Liver (tissue), 9 donors: Measurements from ENCODE around the gene TRIM59. TPM values are rescaled to one million over a fixed set of nuclear protein-coding genes. Genes with fewer than 3 reads are reported as not detected.

ENCODE experiments used
- DNase-seq: peaks from one replicate; pipeline ENCODE4 v3.0.0-alpha.2; 2017; ENCODE audit warnings: low spot score
- H3K27ac ChIP-seq, 2 donors: one replicate each; pipeline ENCODE4 v1.7.0; 2013; ENCODE audit warnings: inconsistent platforms in 2 of 2, low read length in 2 of 2, control low read depth in 1 of 2, low read depth in 1 of 2, mild to moderate bottlenecking in 1 of 2
- H3K27me3 ChIP-seq, 4 donors: one replicate each; pipeline versions ENCODE4 v1.6.1 to v1.7.0; 2013; ENCODE audit warnings: low read length in 3 of 4, inconsistent platforms in 1 of 4, mild to moderate bottlenecking in 1 of 4, moderate library complexity in 1 of 4; ENCODE audit not compliant: control insufficient read depth in 4 of 4, insufficient read depth in 4 of 4
- H3K36me3 ChIP-seq, 4 donors: one replicate each; pipeline versions ENCODE4 v1.6.1 to v1.7.0; 2013; ENCODE audit warnings: low read length in 3 of 4, mild to moderate bottlenecking in 3 of 4, low read depth in 1 of 4, moderate library complexity in 1 of 4; ENCODE audit not compliant: control insufficient read depth in 4 of 4, insufficient read depth in 3 of 4
- H3K4me1 ChIP-seq, 4 donors: one replicate each; pipeline versions ENCODE4 v1.6.1 to v1.7.0; 2013; ENCODE audit warnings: low read length in 3 of 4, mild to moderate bottlenecking in 3 of 4, moderate library complexity in 1 of 4; ENCODE audit not compliant: control insufficient read depth in 4 of 4, insufficient read depth in 4 of 4
- H3K4me3 ChIP-seq, 3 donors: one replicate each; pipeline versions ENCODE4 v1.6.1 to v1.7.0; 2013; ENCODE audit warnings: low read length in 3 of 3, control low read depth in 1 of 3, low read depth in 1 of 3, mild to moderate bottlenecking in 1 of 3
- H3K9ac ChIP-seq, 2 donors: one replicate each; pipeline ENCODE4 v1.7.0; 2013; ENCODE audit warnings: low read length in 2 of 2, mild to moderate bottlenecking in 2 of 2, moderate library complexity in 2 of 2, control low read depth in 1 of 2, low read depth in 1 of 2
- H3K9me3 ChIP-seq, 4 donors: one replicate each; pipeline versions ENCODE4 v1.6.1 to v1.7.0; 2013; ENCODE audit warnings: low read length in 3 of 4; ENCODE audit not compliant: control insufficient read depth in 4 of 4
- ATF3 ChIP-seq: IDR thresholded peaks from 2 replicates; pipeline ENCODE4 v1.6.1; 2016; ENCODE audit warnings: antibody characterized with exemption
- EGR1 ChIP-seq, 2 donors: IDR thresholded peaks; 2 replicates each; pipeline ENCODE4 v1.6.1; 2016 to 2018; ENCODE audit warnings: antibody characterized with exemption in 2 of 2, low read depth in 2 of 2
- FOXA2 ChIP-seq: IDR thresholded peaks from 2 replicates; pipeline ENCODE4 v1.6.1; 2016; ENCODE audit warnings: antibody characterized with exemption
- GABPA ChIP-seq, 2 donors: IDR thresholded peaks in 1 of 2; conservative IDR thresholded peaks in 1 of 2; 2 replicates each; pipeline ENCODE4 v1.6.1; 2016; ENCODE audit warnings: antibody characterized with exemption in 2 of 2, mild to moderate bottlenecking in 1 of 2, moderate library complexity in 1 of 2
- HNF4A ChIP-seq, 2 donors: conservative IDR thresholded peaks; 2 replicates each; pipeline ENCODE4 v1.6.1; 2016; ENCODE audit warnings: antibody characterized with exemption in 2 of 2, mild to moderate bottlenecking in 2 of 2
- JUND ChIP-seq, 2 donors: IDR thresholded peaks; 2 replicates each; pipeline ENCODE4 v1.6.1; 2016; ENCODE audit warnings: antibody characterized with exemption in 2 of 2
- MAX ChIP-seq: IDR thresholded peaks from 2 replicates; pipeline ENCODE4 v1.6.1; 2016; ENCODE audit warnings: antibody characterized with exemption
- NR2F2 ChIP-seq: IDR thresholded peaks from 2 replicates; pipeline ENCODE4 v1.6.1; 2016; ENCODE audit warnings: antibody characterized with exemption
- RAD21 ChIP-seq, 2 donors: IDR thresholded peaks; 2 replicates each; pipeline ENCODE4 v1.6.1; 2016; ENCODE audit warnings: antibody characterized with exemption in 2 of 2, mild to moderate bottlenecking in 2 of 2
- RXRA ChIP-seq, 2 donors: IDR thresholded peaks; 2 replicates each; pipeline ENCODE4 v1.6.1; 2017 to 2018; ENCODE audit warnings: antibody characterized with exemption in 2 of 2, mild to moderate bottlenecking in 1 of 2
- SP1 ChIP-seq: IDR thresholded peaks from 2 replicates; pipeline ENCODE4 v1.6.1; 2018; ENCODE audit warnings: antibody characterized with exemption, mild to moderate bottlenecking
- TAF1 ChIP-seq: conservative IDR thresholded peaks from 2 replicates; pipeline ENCODE4 v1.6.1; 2016; ENCODE audit warnings: antibody characterized with exemption, mild to moderate bottlenecking
- ZBTB33 ChIP-seq: IDR thresholded peaks from 2 replicates; pipeline ENCODE4 v1.6.1; 2016; ENCODE audit warnings: antibody characterized with exemption
- WGBS: extraction: QIAGEN DNeasy Blood & Tissue Kit; methylation state at CpG from one replicate; pipeline ENCODE4 v1.1.7; 2013; 5-methylcytosine and 5-hydroxymethylcytosine counted together
- polyA plus RNA-seq, 2 donors: library from polyadenylated mRNA; stranded (reverse) in 1 of 2; unstranded in 1 of 2; fragments of 200-250 nt in 1 of 2; fragments of >200 nt in 1 of 2; fragmentation: Nextera tagmentation in 1 of 2; extraction: Ambion mirVana in 1 of 2; gene quantifications; one replicate each; pipeline versions ENCODE4 v1.2.1 to v1.2.3, GENCODE V29; 2013 to 2015
- total RNA-seq, 2 donors: library from RNA; depleted of rRNA; stranded (reverse); fragments of >200 nt; gene quantifications; one replicate each; pipeline ENCODE4 v1.2.3, GENCODE V29; 2014
- donor health status: healthy.
- donor health status: healthy.
- donor health status: healthy.
- donor health status: healthy.
- donor health status: healthy.

TRIM59 gene
- total and polyA plus RNA-seq, 4 donors: 0.18 to 33.3 (median 0.87) TPM

GRCh38 chr3:160475884-160476283 lies 26.3 kb upstream of the TRIM59 start:
- TF ChIP-seq EGR1 (IDR thresholded peaks at IDR 0.05; ENCODE audit: low read depth in 2 of 2) (no peak), FOXA2 (no peak), NR2F2 (no peak), RXRA (IDR thresholded peaks at IDR 0.05) (no peak), JUND (IDR thresholded peaks at IDR 0.05) (no peak), ATF3 (no peak), GABPA (IDR thresholded peaks at IDR 0.05 in 1 of 2, conservative IDR thresholded peaks at IDR 0.05 in 1 of 2) (no peak), MAX (no peak), TAF1 (no peak)
- Histone ChIP-seq H3K9me3 (peaks cover 0 to 2% (median 0%) of the 10 kb centered on the region in 4 donors), H3K4me1 (no peaks in the 10 kb centered on the region), H3K4me3 (no peak overlapping the region), H3K9ac (no peak overlapping the region), H3K27me3 (no peaks in the 10 kb centered on the region), H3K27ac (no peak overlapping the region), H3K36me3 (no peaks in the 10 kb centered on the region)
- 100% methylated on average over 2 of the region's 2 CpGs for WGBS
- no peak for DNase-seq

- TF ChIP-seq RXRA (IDR thresholded peaks at IDR 0.05): no peak
- TF ChIP-seq RAD21 (IDR thresholded peaks at IDR 0.05): no peak
- no peak for TF ChIP-seq HNF4A (conservative IDR thresholded peaks at IDR 0.05)
- no peak for TF ChIP-seq FOXA2
- no peak for TF ChIP-seq MAX
- TF ChIP-seq GABPA (IDR thresholded peaks at IDR 0.05 in 1 of 2, conservative IDR thresholded peaks at IDR 0.05 in 1 of 2): no peak
- TF ChIP-seq ATF3: no peak
- no peak for TF ChIP-seq JUND (IDR thresholded peaks at IDR 0.05)
- TF ChIP-seq TAF1: no peak
- no peak for TF ChIP-seq SP1
- 88% methylated on average over 2 of the region's 2 CpGs for WGBS
Measured at GRCh38 chr3:160475153-160475552, 25.6 kb upstream of the TRIM59 start.

GRCh38 chr3:160474416-160474838 lies 24.8 kb upstream of the TRIM59 start:
- Histone ChIP-seq H3K27ac (no peak overlapping the region), H3K4me3 (no peak overlapping the region), H3K9me3 (peaks cover 0 to 3% (median 1%) of the 10 kb centered on the region in 4 donors), H3K9ac (no peak overlapping the region), H3K27me3 (no peaks in the 10 kb centered on the region), H3K36me3 (no peaks in the 10 kb centered on the region), H3K4me1 (no peaks in the 10 kb centered on the region)
- no peak for DNase-seq
- TF ChIP-seq RAD21 (IDR thresholded peaks at IDR 0.05) (no peak), HNF4A (conservative IDR thresholded peaks at IDR 0.05) (peak in 1 of 2 donors; percentile 41)

More at GRCh38 chr3:160475153-160475552, 25.6 kb upstream of the TRIM59 start:
- peaks cover 0 to 3% (median 1%) of the 10 kb centered on the region in 4 donors for H3K9me3 ChIP-seq
- no peak overlapping the region for H3K27ac ChIP-seq
- no peak overlapping the region for H3K4me3 ChIP-seq
- no peaks in the 10 kb centered on the region for H3K4me1 ChIP-seq
- no peaks in the 10 kb centered on the region for H3K36me3 ChIP-seq
- DNase-seq: no peak
- no peaks in the 10 kb centered on the region for H3K27me3 ChIP-seq
- H3K9ac ChIP-seq: no peak overlapping the region

GRCh38 chr3:160473978-160474377 lies 24.4 kb upstream of the TRIM59 start:
- no peak overlapping the region for H3K9ac ChIP-seq
- H3K4me1 ChIP-seq: no peaks in the 10 kb centered on the region
- WGBS: 67% methylated on average over 1 of the region's 1 CpG
- no peaks in the 10 kb centered on the region for H3K27me3 ChIP-seq
- no peak overlapping the region for H3K4me3 ChIP-seq
- H3K36me3 ChIP-seq: no peaks in the 10 kb centered on the region
- no peak overlapping the region for H3K27ac ChIP-seq
- peaks cover 0 to 3% (median 1%) of the 10 kb centered on the region in 4 donors for H3K9me3 ChIP-seq
- TF ChIP-seq ZBTB33 (no peak), ATF3 (no peak), SP1 (no peak), MAX (no peak), GABPA (IDR thresholded peaks at IDR 0.05 in 1 of 2, conservative IDR thresholded peaks at IDR 0.05 in 1 of 2) (no peak), RXRA (IDR thresholded peaks at IDR 0.05) (no peak)
- DNase-seq: no peak
